KOPT-K1 (cell line): ENCODE data around the gene CACNG7.

ENCODE experiments used
- H3K27ac ChIP-seq: fragments of 200-600 bp; sonication (generic); 2 replicates; pipeline ENCODE4 v1.5.1; 2016; ENCODE audit warnings: antibody characterized with exemption, mild to moderate bottlenecking, low read depth, low read length; ENCODE audit not compliant: poor library complexity, severe bottlenecking
- H3K36me3 ChIP-seq: fragments of 200-600 bp; sonication (generic); 2 replicates; pipeline ENCODE4 v1.5.1; 2017; ENCODE audit warnings: antibody characterized with exemption, mild to moderate bottlenecking, low read length, moderate library complexity; ENCODE audit not compliant: insufficient read depth
- H3K9me3 ChIP-seq: fragments of 200-600 bp; sonication (generic); 2 replicates; pipeline ENCODE4 v1.5.1; 2017; ENCODE audit warnings: antibody characterized with exemption, low read length, mild to moderate bottlenecking; ENCODE audit not compliant: insufficient read depth, poor library complexity, severe bottlenecking

Gene CACNG7

DNA sequence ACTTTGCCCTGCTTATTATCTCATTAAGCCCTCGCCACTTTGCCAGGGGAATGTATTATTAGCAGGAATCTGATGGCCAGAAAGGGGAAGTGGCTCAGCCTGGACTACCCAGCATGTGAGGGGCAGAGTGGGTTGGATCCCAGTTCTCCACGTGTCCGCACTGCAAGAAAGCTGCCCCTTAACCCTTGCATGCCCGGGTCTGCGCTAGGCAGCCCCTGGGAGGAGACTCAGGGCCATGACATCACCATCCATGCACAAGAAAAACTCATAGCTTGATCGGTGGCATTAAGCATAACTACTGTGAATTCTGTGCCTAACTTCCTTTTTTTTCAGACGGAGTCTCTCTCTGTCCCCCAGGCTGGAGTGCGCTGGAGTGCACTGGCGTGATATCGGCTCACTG is 62.6 kb downstream of the CACNG7 start:
- H3K27ac ChIP-seq = no peak overlapping the region
- no peaks in the 10 kb centered on the region for H3K36me3 ChIP-seq
- H3K9me3 ChIP-seq = no peaks in the 10 kb centered on the region

DNA sequence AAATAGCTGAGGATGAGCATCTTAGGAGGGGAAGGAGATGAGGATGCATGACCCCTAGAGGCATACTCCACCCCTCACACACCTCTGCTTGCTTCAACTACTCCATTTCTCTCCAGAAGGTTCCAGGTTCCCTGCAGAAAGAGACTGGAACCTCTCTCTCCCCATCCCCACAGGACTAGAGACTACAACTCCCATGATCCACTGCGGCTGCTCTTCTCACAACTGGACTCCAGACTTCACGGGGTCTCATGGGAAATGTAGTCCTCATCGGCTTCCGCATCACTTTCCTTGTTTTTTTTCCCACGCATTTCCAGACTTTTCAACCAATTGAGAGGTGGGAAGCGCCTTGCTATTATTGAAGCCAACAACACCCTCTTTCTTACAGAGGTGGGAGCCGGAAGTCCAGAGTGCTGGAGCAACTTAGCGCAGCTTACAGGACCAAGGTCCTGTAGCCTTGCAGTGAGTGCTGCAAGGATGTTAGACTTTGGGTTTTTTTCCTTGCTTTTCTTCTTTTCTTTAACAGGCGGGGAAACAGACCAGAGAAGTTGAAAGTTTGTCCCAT is 68.4 kb downstream of the CACNG7 start:
- H3K9me3 ChIP-seq = no peaks in the 10 kb centered on the region
- H3K27ac ChIP-seq = no peak overlapping the region

DNA sequence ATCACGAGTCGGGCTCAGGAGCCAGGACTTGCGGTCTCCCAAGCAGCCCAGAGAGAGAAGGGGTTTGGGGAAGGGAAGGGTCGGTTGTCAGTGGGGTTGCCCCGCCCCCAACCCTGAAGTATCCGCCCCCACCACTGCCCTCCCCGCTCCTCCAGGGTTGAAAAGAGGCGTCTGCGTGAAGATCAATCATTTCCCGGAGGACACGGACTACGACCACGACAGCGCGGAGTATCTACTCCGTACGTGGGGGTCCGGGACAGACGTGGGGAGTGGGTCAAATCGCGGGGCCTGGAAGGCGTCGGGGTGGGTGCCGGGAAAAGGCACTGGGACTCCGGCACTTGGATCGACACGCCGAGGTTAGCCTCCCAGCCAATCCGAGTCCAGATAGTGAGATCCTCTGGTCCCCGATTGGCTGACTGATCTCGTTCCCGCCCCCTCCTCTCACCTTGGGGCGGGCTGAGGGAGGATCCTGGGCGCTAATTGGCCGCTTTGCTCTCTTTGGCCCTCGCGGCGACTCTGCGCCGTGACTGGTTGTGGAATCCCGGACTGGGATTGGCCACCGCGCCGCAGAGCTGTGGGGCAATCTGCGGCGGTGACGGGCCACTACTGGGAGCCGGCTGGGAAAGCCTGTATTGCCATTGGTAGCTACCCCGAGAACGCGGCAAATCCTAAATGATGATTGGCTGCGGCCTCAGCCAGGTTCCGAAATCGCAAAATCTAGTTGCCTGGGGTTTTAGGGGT is 69.1 kb downstream of the CACNG7 start:
- H3K9me3 ChIP-seq = no peaks in the 10 kb centered on the region
- H3K27ac ChIP-seq = no peak overlapping the region
- no peaks in the 10 kb centered on the region for H3K36me3 ChIP-seq

More for the DNA sequence above, 68.4 kb downstream of the CACNG7 start:
- no peaks in the 10 kb centered on the region for H3K36me3 ChIP-seq

DNA sequence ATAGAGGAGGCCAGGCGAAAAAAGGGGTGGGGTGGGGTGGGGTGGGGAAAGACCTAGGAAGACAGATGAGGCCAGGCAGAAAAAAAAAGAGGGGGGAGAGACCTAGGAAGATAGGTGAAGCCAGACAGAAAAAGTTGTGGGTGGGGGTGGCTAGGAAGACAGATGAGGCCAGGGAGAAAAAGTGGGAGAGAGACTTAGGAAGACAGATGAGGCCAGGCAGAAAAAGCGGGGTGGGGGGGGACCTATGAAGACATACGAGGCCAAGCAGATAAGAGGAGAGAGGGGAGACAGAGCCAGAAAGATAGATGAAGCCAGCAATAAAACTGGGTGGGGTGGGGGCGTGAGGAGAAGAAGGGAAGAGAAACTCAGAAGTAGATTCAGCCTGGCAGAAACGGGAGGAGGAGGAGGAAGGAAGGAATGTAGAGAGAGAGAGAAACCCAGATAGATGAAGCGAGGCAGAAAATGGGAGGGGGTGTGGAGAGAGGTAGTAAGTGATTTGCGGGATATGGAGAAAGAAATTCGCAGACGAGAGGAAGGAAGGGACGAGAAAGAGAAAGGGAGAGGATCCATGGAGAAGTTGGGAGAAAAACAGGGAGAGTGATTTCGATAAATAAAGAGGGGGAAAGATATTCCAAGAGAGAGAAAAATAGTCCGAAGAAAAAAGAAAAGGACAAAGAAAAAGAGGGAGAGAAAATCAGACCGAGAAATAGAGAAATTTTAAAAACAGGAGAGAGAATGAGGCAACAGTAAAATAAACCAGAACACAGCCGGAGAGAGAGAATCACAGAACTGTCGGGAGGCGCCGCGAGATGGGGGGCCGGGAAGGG is 70.1 kb downstream of the CACNG7 start:
- H3K27ac ChIP-seq = no peak overlapping the region
- H3K9me3 ChIP-seq = no peaks in the 10 kb centered on the region
- H3K36me3 ChIP-seq = no peaks in the 10 kb centered on the region

DNA sequence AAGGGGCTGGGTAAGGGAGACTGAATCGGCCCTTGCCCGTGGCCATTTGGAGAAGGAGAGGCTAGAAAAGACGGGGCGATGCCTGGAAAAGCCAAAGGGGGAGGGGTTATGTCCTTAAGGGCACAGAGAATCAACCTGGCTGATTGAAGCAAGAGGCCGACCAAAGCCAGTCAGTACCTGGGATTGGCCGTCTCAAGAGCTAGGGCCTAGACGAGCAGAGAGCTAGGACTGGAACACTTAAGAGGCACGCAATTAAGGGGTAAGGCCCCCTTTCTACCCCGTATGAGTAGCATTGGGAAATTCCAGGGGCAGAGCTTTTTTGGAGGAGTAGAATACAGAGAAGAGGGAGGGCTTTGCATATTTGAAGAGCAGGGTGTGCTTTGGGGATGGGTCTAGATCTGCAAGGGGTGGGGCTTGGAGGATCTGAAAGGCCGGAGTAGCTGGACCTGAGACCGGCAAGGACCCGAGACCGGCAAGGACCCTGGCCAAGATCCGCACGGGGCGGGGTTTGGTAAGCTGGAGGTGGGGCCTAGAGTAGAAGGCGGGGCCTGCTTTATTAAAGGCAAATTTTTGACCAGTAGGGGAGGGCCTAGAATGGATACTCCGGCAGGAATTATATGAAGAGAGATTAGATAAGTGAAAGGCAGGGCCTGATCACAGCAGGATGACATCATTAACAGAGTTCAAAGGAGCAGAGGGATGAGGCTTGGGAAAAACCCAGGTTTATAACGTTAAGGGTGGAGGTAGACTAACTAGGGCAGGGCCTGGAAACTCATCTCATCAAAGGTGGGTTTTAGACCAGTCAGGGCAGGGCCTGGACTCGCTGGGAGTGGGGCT is 71.7 kb downstream of the CACNG7 start:
- Histone ChIP-seq H3K27ac (no peak overlapping the region), H3K9me3 (no peaks in the 10 kb centered on the region), H3K36me3 (no peaks in the 10 kb centered on the region)

DNA sequence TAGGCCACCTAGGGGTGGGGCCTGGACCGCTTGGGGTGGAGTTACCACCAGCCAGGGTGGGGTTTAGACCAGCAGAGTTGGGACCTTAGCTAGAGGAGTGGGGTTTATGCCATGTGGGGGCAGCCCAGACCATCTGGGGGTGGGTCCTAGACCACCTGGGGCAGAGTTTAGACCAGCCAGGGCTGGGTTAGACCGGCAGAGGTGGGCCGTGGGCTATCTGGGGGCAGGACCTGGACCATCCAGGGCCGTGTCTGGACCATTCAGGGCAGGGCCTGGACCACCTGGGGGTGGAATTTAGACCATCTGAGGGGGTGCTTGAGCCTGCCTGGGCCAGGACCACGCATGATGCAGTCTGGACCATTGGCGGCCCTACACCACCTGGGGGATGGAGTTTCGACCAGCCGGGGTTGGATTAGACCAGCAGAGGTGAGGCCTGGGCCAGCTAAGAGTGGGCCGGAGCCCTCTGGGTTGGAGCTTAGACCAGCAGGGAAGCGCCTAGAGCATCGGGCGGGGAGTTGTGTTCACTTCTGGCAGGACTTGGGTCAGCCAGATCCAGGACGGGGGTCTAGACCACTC is 72.4 kb downstream of the CACNG7 start:
- H3K9me3 ChIP-seq = no peaks in the 10 kb centered on the region
- no peak overlapping the region for H3K27ac ChIP-seq
- no peaks in the 10 kb centered on the region for H3K36me3 ChIP-seq

DNA sequence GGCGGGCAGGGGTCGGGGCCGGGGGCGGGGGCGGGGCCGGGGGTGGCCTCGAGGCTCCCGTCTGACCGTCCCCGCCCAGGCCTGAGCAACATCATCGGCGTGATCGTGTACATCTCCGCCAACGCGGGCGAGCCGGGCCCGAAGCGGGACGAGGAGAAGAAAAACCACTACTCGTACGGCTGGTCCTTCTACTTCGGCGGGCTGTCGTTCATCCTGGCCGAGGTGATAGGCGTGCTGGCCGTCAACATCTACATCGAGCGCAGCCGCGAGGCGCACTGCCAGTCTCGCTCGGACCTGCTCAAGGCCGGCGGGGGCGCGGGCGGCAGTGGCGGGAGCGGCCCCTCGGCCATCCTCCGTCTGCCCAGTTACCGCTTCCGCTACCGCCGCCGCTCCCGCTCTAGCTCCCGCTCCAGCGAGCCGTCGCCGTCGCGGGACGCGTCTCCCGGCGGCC is 72.9 kb downstream of the CACNG7 start:
- no peaks in the 10 kb centered on the region for H3K36me3 ChIP-seq
- no peak overlapping the region for H3K27ac ChIP-seq
- no peaks in the 10 kb centered on the region for H3K9me3 ChIP-seq

DNA sequence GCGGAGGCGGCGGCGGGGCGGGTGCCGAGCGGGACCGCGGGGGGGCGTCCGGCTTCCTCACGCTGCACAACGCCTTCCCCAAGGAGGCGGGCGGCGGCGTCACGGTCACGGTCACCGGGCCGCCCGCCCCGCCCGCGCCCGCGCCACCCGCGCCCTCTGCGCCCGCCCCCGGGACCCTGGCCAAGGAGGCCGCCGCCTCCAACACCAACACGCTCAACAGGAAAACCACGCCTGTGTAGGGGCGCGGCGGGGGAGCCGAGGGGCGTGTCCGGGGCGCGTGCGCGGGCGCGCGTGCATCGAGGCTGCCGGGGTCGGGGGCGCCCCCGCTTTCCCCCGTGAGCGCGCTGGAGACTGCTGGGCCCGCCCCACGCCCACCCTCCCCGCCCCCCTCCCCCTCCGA is 73.5 kb downstream of the CACNG7 start:
- no peaks in the 10 kb centered on the region for H3K36me3 ChIP-seq
- H3K27ac ChIP-seq = no peak overlapping the region
- H3K9me3 ChIP-seq = no peaks in the 10 kb centered on the region

DNA sequence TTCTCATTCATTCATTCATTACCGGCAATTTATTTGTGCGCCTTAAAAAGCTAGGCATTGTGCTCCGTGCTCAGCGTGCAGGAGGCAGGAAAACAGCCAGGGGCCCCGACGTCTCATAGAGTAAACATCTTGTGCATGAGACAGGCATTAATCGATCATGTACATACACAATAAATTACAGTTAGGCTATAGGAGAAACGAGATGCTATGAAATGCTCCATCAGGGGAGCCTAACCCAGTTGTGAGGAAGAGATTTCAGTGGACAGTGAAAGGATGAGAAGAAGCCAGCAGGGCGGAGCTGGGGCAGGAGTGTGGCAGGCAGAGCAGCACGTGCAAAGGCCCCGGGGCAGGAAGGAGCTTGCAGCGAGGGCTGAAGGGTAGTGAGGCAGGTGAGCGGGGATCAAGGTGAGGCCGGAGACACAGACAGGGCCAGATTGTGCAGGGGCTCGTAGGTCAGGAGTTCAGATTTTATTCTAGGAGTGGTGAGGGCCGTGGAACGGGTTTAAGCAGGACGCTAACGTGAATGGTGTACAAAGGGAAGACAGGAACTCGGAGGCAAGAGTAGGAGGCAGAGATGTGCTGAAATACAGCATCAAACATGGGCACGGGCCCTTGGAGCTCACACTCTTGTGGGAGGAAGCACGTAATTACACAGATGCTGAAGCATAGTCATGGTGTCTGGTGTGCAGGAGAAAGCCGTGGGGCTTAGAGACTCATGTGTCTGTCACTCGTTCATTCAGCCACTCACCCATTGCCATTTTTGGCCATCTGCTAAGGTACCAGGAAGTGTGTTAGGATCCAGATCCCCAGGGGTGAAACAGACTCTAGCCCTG is 74.6 kb downstream of the CACNG7 start:
- no peaks in the 10 kb centered on the region for H3K36me3 ChIP-seq
- no peak overlapping the region for H3K27ac ChIP-seq

DNA sequence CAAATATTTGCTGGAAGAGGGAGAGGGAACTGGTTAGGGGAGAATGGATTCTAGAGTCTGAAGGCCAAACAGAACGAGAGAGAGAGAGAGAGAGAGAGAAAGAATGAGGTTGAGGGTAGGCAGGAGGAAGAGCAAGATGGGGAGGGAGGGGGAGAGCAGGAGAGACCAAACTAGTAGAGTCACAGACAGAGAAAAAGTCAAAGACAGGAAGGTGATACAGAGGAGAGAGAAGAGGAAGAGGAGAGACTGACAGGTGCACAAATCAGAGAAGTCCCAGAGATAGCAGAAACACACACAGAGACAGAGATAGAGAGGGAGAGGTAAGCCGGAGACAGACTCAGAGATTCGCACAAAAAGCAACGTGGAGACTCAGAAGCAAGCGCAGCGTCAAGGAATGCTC is 76.8 kb downstream of the CACNG7 start:
- Histone ChIP-seq H3K9me3 (no peaks in the 10 kb centered on the region), H3K27ac (no peak overlapping the region), H3K36me3 (no peaks in the 10 kb centered on the region)

More for the DNA sequence above, 74.6 kb downstream of the CACNG7 start:
- no peaks in the 10 kb centered on the region for H3K9me3 ChIP-seq

DNA sequence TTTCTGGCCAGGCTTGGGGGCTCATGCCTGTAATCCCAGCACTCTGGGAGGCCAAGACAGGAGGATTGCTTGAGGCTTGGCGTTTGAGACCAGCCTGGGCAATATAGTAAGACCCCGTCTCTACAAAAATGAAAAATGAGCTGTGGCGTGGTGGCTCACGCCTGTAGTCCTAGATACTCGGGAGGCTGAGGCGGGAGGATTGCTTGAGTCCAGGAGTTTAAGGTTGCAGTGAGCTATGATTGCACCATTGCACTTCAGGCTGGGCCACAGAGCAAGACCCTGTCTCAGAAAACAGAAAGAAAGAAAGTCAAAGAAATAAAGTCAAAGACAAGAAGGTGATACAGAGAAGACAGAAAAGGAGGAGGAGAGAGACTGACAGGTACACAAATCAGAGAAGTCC is 79.9 kb downstream of the CACNG7 start:
- Histone ChIP-seq H3K36me3 (no peaks in the 10 kb centered on the region), H3K27ac (no peak overlapping the region), H3K9me3 (no peaks in the 10 kb centered on the region)

DNA sequence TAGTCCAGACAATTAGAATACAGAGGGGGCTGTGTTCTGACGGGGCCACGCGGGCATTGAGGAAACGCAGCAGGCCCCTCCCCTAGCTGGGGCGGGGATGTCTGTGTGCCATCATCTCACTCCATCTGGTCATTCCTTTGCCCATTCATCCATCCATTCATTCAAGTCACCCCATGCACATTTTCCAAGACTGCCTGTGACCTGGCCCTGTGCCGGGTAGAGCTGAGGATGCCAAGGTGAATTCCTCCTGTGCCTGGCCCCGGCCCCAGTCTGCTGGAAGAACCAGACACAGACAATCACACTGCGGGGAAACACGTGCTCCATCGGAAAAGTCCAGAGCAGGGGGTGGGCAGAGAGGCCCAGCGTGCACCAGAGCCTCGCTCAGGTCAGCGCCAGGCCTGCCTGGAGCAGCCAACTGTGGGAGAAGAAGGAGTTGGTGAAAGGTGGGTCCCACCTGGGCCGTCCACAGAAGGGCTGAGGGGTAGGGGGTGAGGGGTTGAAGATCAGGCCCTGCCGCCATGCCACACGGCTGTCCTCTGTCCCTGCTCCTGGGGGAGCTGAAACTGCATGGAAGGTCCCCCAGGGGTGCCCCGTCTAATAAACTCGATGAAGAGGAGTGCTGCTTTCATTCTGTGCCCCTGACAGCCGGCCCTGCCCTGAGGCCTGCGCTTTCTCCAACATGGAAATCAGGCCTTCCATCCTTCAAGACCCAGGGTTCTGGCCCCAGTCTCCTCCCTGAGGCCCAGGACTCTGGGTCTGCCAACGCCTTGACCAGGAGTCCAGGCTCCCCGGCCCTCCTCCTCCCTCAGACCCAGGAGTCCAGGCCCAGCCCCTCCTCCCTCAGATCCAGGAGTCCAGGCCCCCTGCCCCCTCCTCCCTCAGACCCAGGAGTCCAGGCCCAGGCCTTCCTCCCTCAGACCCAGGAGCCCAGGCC is 80.8 kb downstream of the CACNG7 start:
- H3K9me3 ChIP-seq = no peaks in the 10 kb centered on the region
- no peaks in the 10 kb centered on the region for H3K36me3 ChIP-seq
- H3K27ac ChIP-seq = no peak overlapping the region
